Upper lobe of right lung (tissue), 1 donor: Measurements from ENCODE around the gene MELTF. TPM values are rescaled to one million over a fixed set of nuclear protein-coding genes. Genes with fewer than 3 reads are reported as not detected.
A peak's percentile ranks its signal among the peaks of the same experiment; 100 is the strongest.

ENCODE experiments used
- ATAC-seq: fragments of 200-7000 bp; cut with Tn5 transposase; one replicate; pipeline ENCODE4 v1.9.1; 2020; ENCODE audit warnings: mild to moderate bottlenecking, moderate library complexity
- DNase-seq: peaks from one replicate; pipeline ENCODE4 v3.0.0-alpha.2; 2020
- H3K27ac ChIP-seq: fragments of 200-600 bp; one replicate; pipeline ENCODE4 v1.8.0; 2022
- H3K27me3 ChIP-seq: fragments of 200-600 bp; one replicate; pipeline ENCODE4 v1.8.0; 2022; ENCODE audit warnings: mild to moderate bottlenecking
- H3K36me3 ChIP-seq: fragments of 200-600 bp; one replicate; pipeline ENCODE4 v1.8.0; 2022
- H3K4me1 ChIP-seq: fragments of 200-600 bp; one replicate; pipeline ENCODE4 v1.8.0; 2022
- H3K4me3 ChIP-seq: fragments of 200-600 bp; one replicate; pipeline ENCODE4 v1.8.0; 2022; ENCODE audit warnings: mild to moderate bottlenecking
- H3K9me3 ChIP-seq: fragments of 200-600 bp; one replicate; pipeline ENCODE4 v1.8.0; 2022
- CTCF ChIP-seq: fragments of 200-600 bp; IDR thresholded peaks from one replicate; pipeline ENCODE4 v1.8.0; 2022; ENCODE audit warnings: antibody characterized with exemption
- intact Hi-C: fragments of 100-400 bp; cut with DNase I; formaldehyde crosslinking; loops from one replicate; pipeline ENCODE4 v1.11.0; 2022
- total RNA-seq: library from RNA; stranded (reverse); fragmentation: NEBNext Ultra II Directional; extraction: Animal tissue kit (Norgen Biotek cat#: 25700); gene quantifications from one replicate; pipeline ENCODE4 v1.2.1, GENCODE V29; 2021
- donor health status: DM: no; HTN: yes; CAD: no; lungs with severe emphysema.

The MELTF gene
- total RNA-seq, 1 donor from 2014 or later, result 2.3 TPM

- Histone ChIP-seq H3K4me1 (no peaks in the 10 kb centered on the region), H3K4me3 (no peak overlapping the region), H3K9me3 (no peaks in the 10 kb centered on the region), H3K36me3 (no peaks in the 10 kb centered on the region), H3K27me3 (peaks cover 3% of the 10 kb centered on the region), H3K27ac (no peak overlapping the region)
- DNase-seq (peak; percentile 22), ATAC-seq (no peak)
- TF ChIP-seq CTCF, result no peak
- intact Hi-C loops, result no loop called here
Observed at GRCh38 chr3:196988241-196989029, 41.2 kb downstream of the MELTF start.

GRCh38 chr3:196987022-196987421 lies 42.6 kb downstream of the MELTF start:
- no peak for DNase-seq
- no peaks in the 10 kb centered on the region for H3K9me3 ChIP-seq
- ATAC-seq, result no peak
- no peaks in the 10 kb centered on the region for H3K4me1 ChIP-seq
- peaks cover 3% of the 10 kb centered on the region for H3K27me3 ChIP-seq
- no peak for TF ChIP-seq CTCF
- no peak overlapping the region for H3K27ac ChIP-seq
- intact Hi-C loops, result no loop called here
- no peak overlapping the region for H3K4me3 ChIP-seq
- no peaks in the 10 kb centered on the region for H3K36me3 ChIP-seq

- Histone ChIP-seq H3K27me3 (peaks cover 3% of the 10 kb centered on the region), H3K4me1 (no peaks in the 10 kb centered on the region), H3K27ac (no peak overlapping the region), H3K36me3 (no peaks in the 10 kb centered on the region), H3K9me3 (no peaks in the 10 kb centered on the region), H3K4me3 (no peak overlapping the region)
- intact Hi-C loops, result no loop called here
- DNase-seq (peak; percentile 30), ATAC-seq (no peak)
- no peak for TF ChIP-seq CTCF
Observed at GRCh38 chr3:196985954-196986885, 43.4 kb downstream of the MELTF start.

- no peak overlapping the region for H3K4me3 ChIP-seq
- intact Hi-C loops, result no loop called here
- H3K4me1 ChIP-seq, result no peaks in the 10 kb centered on the region
- no peaks in the 10 kb centered on the region for H3K36me3 ChIP-seq
- ATAC-seq (no peak), DNase-seq (peak; percentile 27)
- no peak for TF ChIP-seq CTCF
- peaks cover 3% of the 10 kb centered on the region for H3K27me3 ChIP-seq
- no peak overlapping the region for H3K27ac ChIP-seq
- no peaks in the 10 kb centered on the region for H3K9me3 ChIP-seq
Observed at GRCh38 chr3:196985298-196985697, 44.3 kb downstream of the MELTF start.

- no peak for TF ChIP-seq CTCF
- H3K27ac ChIP-seq, result no peak overlapping the region
- H3K9me3 ChIP-seq, result no peaks in the 10 kb centered on the region
- DNase-seq (no peak), ATAC-seq (no peak)
- no peaks in the 10 kb centered on the region for H3K36me3 ChIP-seq
- intact Hi-C loops, result no loop called here
- H3K4me1 ChIP-seq, result no peaks in the 10 kb centered on the region
- H3K27me3 ChIP-seq, result peaks cover 3% of the 10 kb centered on the region
- no peak overlapping the region for H3K4me3 ChIP-seq
Observed at GRCh38 chr3:196983186-196983585, 46.4 kb downstream of the MELTF start.
